Activated CD4-positive, CD25-positive, alpha-beta regulatory T cell treated with anti-CD3 and anti-CD28 coated beads, Interleukin-2, amount 50 U/mL, for 24 hours (primary cell): Measurements from ENCODE around the gene ITIH5.

ENCODE experiments used
- ATAC-seq, 2 donors: fragments of 150-1000 bp; cut with Tn5 transposase; one replicate each; pipeline ENCODE4 v1.10.0; 2021; ENCODE audit warnings: mild to moderate bottlenecking in 1 of 2, moderate library complexity in 1 of 2

ITIH5 gene

DNA sequence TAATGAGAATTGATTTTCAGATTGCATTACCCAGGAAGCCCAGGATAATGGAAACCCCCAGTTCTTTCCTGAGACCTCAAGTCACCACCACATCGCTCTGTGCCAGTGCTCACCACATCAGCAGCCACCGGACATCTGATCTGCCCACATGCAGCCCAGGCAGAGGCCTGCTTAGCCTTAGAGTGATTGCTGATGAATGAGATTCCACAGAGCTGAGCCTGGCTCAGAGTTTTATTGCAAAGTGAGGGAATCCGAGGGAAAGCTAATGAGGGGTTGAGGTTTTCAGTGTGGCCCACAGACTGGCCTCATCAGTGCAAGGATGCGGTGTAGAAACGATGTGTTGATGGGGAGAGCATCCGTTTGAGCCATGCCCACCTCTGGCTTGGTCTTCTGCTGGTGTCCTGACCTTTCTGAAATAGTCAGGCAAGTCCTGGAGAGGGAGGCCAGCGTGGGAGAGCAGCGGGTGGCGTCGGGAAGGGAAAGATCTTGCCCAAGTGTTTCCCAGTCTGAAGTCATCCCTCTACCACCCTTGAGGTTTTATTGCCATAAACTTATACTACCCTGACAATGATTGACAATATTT lies 120.3 kb downstream of the ITIH5 start:
- no peak for ATAC-seq

DNA sequence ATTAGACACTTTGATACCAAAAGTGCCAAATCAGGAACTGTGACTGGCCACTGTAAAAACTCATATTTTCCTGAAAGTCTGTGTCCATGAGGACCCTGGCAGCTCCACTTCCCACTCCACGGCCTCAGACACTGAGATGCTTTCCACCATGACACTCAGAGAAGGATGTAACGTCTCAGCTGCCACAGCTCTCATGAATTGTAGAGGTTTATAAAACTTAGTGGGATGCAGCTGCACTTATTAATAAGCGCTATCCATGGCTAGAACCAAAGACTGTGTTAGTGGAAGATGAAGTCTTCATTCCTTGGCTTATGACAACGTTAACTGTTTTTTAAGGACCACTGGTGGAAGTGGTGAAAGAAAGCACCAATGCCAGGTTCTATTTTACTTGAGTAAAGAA lies 121.0 kb downstream of the ITIH5 start:
- ATAC-seq = no peak

DNA sequence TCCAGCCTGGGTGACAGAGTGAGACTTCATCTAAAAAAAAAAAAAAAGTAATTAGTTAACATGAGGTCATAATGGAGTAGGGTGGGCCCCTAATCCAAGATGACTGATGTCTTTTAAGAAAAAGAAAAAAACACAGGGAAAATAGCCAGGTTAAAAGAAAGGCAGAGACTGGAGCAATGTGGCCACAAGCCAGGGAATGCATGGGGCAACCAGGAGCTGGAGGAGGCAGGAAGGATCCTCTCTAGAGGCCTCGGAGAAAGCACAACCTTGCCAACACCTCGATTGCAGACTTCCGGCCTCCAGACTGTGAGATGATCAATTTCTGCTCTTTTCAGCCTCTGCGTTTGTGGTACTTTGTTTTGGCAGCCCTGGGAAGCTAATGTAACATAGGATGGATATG lies 121.5 kb downstream of the ITIH5 start:
- no peak for ATAC-seq

DNA sequence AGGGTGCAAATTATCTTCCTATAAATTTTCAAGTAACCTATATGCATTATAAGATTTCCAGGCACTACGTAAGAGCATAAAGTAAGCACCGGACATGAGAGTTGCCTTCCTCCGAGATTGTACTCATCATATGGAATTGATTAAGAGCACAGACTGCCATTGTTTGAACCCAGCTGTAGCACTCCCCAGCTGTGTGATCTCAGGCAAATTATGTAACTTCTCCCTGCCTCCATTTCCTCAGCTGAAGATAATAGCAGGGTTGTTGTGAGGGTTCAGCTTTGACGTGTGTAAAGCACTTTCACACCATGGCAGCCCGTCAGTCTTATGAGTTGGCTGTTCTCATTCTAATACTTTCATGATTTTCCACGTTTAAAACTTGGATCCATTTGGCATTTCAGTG lies 122.6 kb downstream of the ITIH5 start:
- no peak for ATAC-seq

DNA sequence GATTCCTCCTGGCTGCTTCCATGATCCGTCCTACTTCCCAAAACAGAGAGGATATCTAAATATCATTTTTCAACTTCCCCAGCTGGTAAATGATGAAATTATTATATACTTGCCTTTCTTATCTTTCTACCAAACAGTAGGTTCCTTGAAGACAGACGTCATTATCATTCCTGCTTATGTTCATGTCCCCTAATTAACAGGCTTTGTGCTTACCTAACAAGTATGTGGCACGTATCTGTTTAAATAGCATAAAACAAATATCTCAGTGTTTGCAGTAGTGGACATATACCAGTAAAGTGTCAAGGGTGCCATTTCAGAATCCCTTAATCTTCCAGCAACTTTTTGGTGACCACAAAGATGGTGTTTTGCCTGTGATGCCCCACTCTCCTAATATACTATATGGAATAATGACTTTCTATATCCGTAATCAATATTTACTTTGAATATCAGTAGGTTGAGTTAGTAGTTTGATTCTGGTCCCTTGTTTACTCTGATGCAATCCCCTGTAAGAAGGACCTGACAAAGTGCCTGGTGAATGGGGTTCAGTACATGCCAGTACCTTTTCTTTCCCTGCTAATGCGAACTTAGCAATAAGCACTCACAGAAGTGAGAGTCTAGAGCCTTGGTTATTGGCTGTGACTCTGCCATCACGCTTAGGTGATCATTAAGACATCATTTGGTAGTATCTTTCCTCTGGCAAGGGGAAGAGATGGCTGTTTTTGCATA lies 124.4 kb downstream of the ITIH5 start:
- no peak for ATAC-seq

DNA sequence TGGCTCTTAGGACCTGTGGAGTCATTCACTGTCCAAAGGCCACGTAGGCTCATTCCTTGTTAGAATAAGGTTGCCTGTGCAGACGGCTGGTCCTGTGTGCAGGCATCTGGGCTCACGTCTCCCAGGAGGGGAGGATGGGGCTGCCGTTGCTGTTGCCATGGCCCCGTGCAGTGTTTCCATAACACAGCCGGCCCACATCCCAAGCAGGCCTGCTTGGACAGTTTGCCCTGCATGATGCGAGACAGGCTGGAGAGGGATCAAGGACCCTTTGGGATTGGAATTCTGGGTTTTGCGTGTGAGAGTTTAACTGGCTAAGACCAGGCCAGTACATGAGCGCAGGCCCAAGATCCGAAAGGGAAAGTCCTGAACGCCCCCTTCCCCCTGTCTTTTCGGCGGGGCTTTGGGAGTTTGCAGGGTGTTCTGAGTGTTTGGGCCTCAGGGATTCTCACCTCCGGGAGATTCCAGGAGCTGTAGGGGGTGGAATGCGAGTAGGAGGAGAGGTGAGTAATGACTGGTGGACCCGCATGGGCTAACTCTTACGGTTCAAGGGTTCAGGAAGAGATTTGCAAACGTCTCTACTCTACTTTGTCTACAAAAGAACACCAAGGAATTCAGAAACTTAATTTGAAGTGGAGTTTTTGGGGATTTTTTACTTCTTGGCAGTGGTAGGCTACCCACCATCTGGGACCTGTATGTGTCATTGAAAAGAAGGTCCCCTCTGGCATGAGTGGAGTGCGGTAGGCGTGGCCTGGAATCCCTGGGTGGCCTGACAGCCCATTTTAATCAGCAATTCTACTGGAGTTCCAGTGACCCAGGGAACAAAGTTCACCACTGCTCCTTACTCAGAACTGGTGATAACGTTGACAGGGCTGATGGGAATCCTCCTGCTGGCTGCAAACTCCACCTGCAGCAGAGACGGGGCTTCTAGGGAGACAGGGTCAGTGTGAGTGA lies 125.4 kb downstream of the ITIH5 start:
- ATAC-seq = no peak

DNA sequence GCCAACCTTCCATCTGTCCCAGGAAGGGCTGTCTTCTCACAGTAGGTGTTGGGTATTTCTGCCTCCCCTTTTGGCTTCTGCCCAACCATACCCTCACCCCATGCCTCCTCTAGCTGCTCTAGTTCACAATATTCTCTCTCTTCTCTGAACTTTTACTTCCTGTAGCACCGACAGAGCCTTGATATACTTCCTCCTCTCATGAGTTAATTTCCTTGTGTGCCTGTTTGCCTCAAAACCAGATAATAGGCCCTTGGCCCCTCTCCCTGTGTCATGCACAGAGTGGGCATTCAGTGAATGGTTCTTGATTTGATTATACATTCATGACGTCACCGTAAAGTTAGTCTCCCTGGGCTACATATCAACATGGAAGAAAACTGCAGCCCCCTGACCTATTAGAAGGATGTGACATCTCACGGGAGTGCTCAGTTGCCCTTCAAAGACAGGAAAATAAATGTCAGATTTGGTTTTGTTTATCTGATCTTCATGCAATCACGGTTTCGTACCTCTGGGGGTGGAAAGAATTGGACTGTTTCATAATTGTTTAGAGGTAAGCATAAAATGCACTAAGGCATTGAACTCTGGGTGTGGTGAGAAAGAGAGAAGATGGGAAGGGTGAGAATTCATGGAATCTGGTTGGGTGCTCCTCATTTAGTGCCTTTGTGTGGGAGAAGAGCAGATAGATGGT lies 127.7 kb downstream of the ITIH5 start:
- ATAC-seq = peak; percentile 38 to 69

DNA sequence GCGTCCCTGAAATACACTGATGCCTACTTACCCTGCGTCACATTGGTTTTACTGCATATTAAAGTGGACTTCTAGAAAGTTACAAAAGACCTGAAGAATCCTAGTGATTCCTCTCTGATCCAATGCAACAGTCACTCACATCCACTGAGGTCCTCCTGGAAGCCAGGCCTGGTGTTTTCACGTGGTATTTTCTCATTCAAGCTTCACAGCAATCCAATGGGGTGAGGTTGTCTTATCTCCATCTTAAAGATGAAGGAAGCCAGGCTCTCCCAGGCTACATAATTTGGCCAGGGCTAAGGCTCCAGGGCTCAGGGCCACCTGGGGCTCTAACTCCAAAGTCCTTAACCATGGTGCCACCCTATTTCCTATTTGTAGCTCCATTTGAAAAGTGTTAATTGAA lies 129.6 kb downstream of the ITIH5 start:
- ATAC-seq = no peak

DNA sequence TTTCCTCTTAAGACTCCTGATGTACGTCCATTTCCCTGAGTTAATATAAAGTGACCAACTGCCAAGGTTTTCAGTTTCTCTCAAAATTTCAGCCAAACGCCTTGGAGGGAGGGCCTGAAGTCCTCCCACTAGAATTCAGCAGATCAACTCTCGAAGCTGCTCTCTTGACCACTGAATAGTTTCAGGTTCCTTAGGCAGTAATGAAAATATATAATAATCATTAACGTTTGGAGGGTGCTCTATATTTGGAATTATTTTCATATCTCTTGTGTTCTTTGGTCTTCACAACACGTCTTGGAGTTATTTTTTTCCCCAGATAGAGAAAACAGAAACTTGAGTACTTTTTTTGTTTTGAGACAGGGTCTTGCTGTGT lies 132.3 kb downstream of the ITIH5 start:
- ATAC-seq = no peak

DNA sequence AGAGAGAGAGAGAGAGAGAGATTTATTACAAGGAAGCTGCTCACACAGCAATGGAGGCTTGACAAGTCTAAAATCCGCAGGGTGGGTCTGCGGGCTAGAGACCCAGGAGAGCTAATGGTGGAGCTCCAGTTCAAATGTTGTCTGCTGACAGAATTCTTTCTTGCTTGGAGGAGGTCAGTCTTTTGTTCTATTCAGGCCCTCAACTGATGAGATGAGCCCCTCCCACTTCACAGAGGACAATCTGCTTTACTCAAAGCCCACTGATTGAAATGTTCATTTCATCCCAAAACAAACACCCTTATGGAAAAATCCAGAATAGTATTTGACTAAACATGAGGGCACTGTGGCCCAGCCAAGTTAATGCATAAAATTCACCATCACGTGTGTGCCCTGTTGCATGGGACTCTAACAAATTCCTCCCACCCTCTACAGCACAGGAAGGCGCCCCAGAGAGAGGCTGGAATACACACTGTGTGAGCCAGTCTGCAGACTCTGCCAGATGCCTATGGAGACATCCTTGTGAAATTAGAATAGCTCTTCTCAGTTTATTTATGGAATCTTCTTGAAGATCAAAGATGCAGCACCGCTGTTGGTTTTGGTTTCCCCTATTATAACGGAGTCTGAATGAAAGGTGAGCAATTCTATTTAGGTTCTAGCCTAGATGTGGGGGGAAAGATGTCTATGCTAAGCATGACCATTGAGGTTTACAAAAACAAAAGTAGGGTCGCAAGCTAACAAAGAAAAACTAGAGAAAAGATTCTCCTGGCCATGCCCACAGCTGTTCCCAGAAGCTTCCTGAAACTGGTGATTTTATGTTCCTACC lies 132.9 kb downstream of the ITIH5 start:
- ATAC-seq = no peak

DNA sequence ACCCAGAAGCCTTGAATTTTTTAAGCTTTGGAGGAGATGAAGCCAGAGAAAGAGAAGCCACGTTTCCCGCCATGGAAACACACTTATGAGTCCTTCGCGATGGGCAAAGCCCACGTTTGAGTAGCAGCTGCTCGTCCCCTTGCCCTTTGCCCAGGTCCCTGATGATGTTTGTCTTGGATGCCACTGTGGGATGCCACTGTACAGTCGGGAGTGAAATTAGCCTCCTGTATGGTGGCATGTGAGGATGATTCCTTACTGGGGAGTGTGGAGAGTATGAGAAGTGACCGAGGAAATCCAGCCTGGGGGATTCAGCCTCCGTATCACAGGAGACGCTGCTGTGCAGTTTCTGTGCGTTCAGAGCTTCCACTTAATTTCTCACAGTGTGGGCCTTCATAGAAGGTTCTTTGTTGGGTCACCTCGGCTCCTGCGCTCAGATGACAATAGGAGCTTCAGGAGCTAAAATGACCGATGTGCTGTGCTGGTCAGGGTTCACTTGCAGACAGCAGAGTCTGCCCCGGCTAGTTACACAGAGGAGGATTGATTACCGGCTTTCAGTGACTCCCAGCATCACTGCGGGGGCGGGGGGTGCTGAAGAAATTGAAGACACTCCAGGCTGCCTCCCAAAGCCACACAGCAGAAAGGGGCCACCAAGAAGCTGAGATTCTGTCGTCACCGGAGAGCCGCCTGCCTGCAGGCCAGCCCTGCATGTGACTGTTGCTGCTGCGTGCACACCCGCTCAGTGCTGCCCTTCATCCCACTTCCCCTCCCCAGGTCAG lies 133.9 kb downstream of the ITIH5 start:
- ATAC-seq = no peak

DNA sequence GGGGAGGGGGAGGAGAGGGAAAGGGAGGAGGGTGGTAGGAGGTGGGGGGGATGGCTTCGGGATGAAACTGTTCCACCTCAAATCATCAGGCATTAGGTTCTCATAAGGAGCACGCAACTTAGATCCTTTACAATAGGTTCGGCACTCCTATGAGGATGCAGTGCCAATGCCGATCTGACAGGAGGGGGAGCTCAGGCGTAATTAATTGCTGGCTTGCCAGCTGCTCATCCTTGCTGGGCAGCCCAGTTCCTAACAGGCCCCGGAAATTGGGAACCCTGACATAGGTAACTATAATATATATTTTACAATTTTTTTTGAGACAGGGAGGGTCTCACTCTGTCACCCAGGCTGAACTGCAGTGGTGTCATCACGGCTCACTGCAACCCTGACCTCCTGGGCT lies 137.1 kb downstream of the ITIH5 start:
- no peak for ATAC-seq

DNA sequence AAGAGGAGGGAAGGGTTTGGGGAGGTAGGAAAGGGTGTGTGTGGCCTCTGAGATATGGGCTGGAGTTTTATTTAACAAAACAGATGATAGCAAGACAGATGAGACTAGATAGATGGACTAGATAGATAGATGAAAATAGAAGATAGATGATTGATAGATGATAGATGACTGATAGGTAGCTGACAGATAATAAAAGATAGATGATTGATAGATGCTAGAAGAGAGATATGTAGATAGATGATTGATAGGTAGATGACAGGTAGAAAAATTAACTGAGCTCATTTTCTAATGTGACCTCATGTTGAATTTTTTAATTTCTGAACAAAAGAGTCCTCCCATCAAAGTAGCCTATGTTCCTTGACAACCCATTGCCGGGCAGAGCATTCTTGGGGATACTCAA lies 139.3 kb downstream of the ITIH5 start:
- ATAC-seq = no peak

DNA sequence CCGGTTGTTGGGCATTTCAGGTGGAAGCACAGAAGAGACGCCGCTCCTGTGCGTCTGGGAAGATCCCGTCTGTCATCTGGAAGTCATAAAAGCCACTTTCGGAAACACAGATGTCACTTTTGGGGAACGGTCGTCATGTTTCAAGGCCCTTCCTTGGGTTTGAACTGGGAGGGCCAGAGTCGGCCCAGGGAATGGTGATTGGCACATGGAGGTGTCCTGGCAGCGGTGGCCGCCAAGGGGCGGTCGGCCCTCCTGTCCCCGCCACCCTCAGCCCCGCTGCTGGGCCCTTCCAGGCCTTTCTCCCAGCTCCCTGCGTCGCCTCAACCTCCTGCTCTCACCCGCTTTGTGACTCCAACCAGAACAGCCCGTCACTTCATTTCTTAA lies 140.8 kb downstream of the ITIH5 start:
- ATAC-seq = no peak

DNA sequence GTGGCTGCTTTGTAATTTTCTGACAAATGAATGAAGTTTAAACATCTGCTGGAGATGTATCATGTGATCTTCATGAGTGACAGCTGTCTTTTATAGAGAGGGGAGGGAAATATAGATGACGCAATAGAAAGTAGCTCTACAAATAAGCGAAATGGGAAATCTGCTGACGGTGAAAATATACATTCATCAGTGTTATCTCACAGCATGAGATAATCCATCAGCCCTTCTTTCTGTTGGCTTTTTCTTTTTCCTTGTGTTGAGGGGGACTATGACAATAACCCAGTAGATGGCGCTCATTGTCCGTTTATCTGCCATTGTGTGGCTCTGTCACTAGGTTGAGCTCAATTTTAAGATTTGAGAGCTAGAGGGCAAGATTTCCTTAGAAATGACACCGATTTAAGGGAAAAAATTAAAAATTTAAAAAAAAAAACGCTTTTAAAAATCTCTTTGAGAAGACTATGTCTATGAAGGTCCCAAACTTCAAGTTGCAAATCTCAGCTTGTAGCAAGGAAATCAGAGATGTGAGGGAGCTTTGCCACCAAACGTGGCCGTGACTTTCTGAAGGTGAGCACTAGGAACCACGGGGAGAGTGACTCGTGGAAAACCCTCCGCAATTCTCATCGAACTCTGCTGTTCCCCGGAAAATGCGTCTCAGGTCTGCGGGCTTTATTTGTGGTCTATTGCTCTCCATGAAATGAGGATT lies 141.3 kb downstream of the ITIH5 start:
- peak; percentile 56 to 74 for ATAC-seq

DNA sequence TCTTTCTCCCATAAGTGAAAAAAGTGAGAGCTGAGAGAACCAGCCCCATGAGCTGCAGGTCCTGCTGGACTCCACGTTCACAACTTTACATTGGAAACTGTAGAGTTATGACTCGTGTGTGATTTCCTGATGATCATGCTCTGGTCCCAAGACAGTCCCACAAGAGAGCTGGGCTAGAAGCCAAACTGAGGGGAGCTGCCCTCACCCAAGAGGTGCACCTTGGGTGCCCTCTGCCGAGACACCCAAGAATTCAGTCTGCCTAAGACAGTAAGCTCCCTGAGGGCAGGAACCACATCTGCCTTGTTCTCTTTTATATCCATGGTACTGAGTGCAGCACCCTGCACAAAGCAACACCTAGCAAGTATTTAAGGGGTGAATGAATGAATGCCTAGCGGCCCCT lies 143.1 kb downstream of the ITIH5 start:
- no peak for ATAC-seq

DNA sequence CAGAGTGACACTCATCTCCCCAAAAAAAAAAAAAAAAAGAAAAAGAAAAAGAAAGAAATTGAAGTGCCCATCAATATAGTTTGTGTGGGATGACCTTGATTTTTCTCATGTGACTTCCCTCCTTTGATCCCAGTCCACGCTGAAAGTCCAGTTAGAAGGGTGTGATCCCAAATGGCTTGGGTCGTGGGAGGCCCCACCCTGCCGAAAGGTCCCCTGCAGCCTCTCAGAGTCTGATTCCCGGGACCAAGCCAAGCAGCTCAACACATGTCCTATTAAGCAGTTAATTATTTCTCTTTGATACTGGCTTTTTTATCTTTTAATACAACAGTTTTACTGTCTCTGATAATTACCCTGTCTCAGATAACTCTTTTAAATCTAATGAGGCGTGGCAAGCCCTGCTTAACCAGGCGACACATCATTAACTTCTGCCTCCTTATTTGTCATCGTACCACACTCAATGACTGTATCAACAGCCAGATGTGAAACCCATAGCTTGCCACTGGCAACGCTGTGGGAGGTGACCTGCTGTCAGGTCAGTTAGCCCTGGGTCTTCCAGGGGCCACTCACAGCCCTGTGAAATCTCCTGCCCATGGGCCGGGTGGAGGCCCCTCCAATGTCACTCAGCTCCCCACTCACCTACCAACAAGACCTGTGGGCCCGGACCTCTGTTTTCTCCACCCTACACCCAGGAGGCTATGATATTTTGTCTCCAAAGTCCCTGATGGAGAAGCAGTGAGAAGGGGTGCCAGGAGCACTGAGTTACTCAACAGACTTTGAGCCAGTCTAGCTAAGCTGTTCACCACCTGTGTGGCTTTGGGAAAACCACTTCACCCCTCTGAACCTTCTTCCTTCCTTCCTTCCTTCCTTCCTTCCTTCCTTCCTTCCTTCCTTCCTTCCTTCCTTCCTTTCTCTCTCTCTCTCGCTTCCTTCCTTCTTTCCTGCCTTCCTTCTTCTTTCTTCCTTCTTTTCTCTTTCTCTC lies 146.0 kb downstream of the ITIH5 start:
- no peak for ATAC-seq

DNA sequence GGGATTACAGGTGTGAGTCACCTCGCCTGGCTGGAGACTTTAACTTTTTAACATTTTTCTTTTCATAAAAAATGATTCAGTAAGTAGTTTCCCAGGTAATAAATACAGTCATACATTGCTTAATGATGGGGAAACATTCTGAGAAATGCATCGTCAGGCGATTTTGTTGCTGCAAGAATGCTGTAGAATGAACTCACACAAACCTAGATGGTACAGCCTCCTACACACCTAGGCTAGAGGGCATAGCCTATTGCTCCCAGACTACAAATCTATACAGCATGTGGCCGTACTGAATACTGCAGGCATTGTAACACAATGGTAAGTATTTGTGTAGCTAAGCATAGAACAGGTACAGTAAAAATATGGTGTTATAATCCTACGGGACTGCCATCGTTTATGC lies 147.4 kb downstream of the ITIH5 start:
- no peak for ATAC-seq

DNA sequence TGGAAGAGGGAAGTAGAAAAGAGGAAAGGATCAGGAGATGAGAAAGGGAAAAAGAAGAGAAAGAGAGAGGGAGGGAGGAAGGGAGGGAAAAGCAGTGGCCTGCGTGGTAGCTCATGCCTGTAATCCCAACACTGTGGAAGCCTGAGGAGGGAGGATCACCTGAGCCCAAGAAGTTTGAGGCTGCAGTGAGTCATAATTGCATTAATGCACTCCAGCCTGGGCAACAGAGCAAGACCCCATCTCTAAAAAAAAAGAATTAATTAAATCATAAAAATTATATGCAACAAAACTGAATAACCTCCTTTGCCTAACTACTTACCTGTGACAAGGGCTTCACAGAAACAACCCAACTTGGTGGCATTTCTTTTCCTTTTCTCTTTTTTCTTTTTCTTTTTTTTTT lies 148.1 kb downstream of the ITIH5 start:
- no peak for ATAC-seq

DNA sequence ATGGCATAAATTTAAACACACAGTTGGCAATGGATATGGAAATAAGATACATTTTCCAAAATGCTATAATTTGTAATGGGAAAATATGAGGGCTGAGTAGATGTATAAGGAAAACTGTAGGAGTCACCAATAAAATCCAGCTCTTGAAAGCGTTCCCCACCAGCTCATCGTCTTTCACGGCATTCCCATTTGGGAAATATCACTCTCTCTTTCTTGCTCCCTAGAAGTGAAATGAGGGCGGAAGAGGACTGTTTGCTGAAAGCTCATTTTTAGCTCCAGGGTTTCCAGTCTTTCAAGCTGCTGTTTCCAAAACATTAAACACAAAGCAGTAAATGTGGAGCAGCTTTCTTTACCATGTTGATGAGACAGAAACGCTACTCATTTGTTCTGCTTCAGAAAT lies 151.3 kb downstream of the ITIH5 start:
- no peak for ATAC-seq
